GM19023 (cell line): Measurements from ENCODE around the gene TOMM20L.
A peak's percentile ranks its signal among the peaks of the same experiment; 100 is the strongest.
"Not testable (repeated sequence)": the region's sequence is repeated elsewhere in the genome, so short reads cannot be mapped to it uniquely, and the experiment has no call there.

ENCODE experiments used
- ATAC-seq: cut with Tn5 transposase; IDR thresholded peaks from one replicate; pipeline ENCODE4 v1.9.1; 2021; ENCODE audit warnings: mild to moderate bottlenecking, moderate library complexity; ENCODE audit not compliant: unreplicated experiment

The TOMM20L gene

DNA sequence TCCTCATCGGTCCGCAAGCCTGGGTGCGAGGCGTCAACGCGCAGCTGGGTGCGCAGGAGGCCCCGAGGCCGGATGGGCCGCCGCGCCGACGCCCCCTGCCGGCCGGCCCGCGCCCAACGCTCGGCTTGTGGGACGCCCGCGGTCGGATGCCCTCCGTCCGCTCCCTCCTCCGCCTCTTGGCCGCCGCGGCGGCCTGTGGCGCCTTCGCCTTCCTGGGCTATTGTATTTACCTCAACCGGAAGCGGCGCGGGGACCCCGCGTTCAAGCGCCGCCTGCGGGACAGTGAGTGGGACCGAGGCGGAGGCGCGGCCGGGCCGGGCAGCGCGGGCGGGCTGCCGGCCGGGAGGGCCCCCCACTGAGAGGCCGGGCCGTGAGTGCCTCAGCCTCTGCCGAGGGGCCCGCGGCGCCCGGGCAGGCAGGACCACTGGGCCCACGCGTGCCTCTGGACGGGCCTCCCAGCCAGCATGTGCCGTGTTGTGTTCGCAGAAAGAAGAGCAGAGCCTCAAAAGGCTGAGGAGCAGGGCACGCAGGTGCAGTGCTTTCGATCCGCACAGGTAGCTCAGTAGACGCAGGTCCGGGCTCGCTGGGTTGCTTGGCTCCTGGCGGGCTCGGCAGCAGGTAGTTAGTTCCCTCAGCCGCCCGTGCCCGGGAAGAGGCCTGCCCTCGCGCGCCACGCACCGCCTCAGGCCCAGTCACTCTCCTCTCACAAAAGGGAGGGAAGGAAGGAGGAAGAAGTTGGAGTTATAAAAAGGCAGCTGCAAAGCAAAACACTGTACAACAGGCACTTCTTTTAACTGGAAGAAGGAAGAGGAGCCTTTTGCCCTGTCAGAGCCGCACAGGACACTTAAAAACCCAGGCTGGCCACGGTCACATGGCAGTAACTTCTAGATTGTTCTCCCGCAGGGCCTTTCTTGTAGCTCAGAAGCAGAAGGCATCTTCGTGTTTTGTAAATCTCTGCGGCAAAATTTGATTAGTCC lies at the start of gene TOMM20L:
TSS of gene TOMM20L (plus strand) at position 119 of the 977 bp plus-strand sequence. CDS start at position 147, 28 bp downstream.
- ATAC-seq, result peak; percentile 95

- no peak for ATAC-seq
Measured at GRCh38 chr14:58353516-58354299, 42.0 kb upstream of the TOMM20L start.

GRCh38 chr14:58354808-58355207 lies 40.9 kb upstream of the TOMM20L start:
- no peak for ATAC-seq

GRCh38 chr14:58356268-58356667 lies 39.5 kb upstream of the TOMM20L start:
- ATAC-seq, result no peak

GRCh38 chr14:58362272-58362671 lies 33.5 kb upstream of the TOMM20L start:
- ATAC-seq, result not testable (repeated sequence)

DNA sequence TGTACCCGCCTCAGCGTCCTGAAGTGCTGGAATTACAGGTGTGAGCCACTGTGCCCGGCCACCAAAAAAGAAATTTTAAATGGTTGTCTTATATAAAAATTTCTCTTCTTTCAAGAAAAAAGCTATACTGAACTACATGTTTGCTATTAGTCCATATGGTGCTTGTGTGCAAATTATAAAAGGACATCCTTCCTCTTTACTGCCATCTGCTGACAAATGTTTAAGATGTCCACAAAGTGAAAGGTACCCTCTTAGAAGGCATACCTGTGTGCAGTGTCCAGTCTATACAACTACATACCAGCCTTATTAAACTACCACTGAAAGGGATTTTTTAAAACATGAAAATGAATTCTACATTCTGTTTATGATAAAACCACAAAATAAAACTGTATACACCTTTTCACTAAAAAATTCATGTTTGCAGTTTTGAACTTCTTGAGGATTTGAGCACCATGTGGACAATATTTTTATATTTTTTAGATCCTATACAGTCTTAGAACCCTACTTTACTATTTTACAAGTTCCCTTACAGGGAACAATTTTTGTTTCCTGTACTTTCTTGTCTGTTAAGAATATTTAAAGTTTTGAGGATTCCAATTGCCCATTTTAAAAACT lies 32.8 kb upstream of the TOMM20L start:
- no peak for ATAC-seq

DNA sequence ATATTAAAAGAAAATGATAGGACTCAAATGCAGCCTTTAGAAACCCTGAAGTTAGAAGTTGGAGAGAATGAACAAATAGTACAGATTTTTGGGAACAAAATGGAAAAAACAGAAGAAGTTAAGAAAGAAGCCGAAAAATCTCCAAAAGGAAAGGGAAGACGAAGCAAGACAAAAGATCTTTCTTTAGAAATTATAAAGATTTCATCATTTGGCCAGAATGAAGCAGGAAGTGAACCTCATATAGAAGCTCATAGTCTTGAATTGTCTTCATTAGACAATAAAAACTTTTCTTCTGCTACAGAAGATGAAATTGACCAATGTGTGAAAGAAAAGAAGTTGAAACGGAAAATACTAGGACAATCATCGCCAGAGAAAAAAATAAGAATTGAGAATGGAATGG lies 31.4 kb upstream of the TOMM20L start:
- ATAC-seq, result no peak

GRCh38 chr14:58367296-58367695 lies 28.4 kb upstream of the TOMM20L start:
- no peak for ATAC-seq

DNA sequence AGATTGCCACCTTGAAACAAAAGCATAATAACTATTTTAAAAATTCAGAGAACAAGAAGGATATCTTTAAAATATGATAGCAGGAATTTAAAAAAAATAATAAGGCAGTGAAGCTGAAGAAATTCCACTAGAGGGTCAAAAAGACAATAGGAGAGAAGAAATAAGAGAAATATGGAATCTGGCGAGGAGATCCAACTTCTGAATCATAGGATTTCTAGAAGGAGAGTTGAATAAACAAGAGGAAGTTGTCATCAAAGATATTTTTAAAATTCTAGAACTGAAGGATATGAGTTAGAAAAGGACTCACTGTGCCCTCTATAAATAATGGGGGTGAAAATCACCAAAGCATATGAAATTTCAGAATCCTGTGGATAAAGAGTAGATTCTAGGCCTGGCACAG lies 26.8 kb upstream of the TOMM20L start:
- no peak for ATAC-seq

DNA sequence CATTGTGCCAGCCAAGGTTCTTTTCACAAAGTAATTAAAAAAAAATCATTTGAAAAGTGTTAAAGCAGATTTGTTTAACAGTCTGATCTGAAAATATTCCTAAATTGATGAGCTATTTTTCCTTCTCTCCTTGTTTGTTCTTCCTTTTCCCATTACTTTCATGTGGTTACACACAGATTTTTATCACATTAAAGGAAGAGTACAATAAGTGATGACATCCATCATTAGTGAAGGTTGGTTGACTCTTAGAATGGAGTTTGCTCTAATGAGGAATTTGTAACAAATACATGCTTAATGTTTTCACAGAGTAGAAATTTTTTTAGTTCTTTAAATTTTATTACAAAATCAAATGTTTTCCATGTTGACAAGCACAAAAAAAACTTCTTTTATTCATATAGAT lies 18.9 kb upstream of the TOMM20L start:
- no peak for ATAC-seq

GRCh38 chr14:58390830-58391229 lies 4.9 kb upstream of the TOMM20L start:
- ATAC-seq, result no peak

DNA sequence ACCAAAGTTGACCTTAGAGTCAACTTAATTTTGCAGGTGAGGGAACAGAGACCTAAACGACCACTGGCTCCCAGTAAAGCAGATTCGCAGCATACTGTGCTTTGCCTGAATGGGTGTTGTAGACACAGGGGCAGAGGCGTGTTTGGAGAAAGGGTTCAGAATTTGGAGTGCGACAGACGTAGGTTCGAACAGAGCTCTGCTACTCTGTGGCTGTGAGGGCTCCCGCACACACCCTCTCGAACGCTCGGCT lies 243 bp upstream of the TOMM20L start:
- ATAC-seq, result no peak

- no peak for ATAC-seq
Measured at GRCh38 chr14:58397156-58397555, 1.4 kb downstream of the TOMM20L start.

DNA sequence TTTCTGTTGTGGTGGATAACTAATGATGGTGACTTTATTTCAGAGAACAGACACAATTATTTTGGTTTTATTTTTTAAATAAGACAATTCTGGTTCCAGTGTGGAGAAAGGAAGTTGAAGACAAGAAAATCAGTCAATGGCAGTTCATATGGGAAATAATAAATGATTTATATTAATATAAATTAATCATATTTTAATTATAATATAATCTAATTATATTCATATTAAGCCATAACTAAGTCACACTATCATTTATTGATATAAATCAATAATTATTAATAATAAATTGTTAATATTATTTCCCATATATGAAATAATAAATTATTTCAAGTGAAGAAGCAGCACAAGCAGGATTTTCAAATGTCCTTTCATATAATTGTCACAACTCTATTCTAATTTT lies 2.8 kb downstream of the TOMM20L start:
- no peak for ATAC-seq

DNA sequence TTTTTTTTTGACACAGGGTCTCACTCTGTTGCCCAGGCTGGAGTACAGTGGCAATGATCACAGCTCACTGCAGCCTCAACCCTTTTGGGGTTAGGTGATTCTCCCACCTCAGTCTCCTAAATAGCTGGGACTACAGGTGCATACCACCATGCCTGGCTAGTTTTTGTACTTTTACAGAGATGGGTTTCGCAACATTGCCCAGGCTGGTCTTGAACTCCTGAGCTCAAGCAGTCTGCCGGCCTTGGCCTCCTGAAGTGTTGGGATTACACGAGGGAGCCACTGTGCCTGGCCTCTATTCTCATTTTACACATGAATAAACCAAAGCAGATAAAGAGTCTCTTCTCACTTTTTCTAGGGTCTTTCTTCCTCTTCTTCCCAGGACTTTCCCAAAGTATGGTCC lies 3.2 kb downstream of the TOMM20L start:
- no peak for ATAC-seq

DNA sequence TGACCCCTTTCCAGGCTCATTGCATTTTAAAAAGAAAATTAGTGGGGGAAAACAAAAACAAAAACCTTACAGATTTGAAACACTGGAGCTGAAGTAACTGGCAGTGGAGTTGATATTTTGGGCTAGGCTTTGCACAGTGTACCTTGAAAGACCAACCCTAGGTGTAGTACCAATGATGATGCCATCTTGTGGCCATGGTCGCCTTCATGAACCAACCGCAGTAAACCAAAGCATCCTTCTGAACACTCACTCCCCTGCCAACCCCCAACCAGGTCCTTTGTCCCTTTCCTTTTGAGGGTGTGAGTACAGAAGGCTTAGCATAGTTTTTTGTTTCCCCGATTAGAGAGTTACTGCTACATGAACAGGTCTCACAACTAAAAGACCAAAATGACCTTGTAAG lies 5.9 kb downstream of the TOMM20L start:
- no peak for ATAC-seq

DNA sequence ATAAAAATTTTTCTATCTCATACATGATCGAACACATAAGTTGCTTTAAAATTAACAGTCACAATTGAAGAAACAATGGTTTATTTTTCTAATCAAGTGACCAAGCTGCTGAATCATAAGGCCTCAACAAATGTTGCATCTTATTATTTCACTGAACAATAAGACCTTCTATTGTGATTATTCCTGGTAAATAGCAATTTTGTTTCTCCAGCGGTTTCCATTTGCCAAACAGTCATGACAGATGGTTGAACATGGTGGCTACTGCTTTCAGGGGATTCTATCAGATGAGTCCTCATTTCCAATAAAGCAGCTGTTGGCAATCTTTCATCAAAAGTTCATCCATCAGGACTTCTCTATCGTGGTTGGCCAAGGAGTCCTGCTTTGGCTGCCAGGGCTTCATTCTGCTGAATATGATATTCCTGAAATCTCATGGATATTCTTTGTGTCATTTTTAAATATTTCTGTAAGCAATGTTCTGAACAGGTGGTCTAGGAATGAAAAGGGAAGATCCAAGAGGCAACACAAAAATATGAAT lies 13.0 kb downstream of the TOMM20L start:
- no peak for ATAC-seq

DNA sequence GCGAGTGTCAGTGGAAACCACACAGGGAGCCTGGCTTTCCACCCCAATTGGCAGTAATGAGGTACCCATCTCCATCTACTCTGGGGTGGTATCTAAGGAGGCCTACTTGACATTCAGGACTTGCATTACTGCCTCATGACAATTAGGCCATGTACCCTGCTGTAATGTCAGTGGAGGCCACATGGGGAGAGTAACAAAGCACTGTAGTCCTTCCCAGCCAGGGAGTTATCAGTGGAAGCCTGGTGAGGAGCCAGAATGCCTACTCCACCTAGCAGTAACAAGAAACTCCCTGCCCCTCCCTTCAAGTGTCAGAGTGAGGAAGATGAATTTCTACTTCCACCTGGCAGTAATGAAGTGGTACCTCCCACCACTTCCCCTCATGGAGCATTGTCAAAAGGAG lies 19.1 kb downstream of the TOMM20L start:
- ATAC-seq, result no peak

DNA sequence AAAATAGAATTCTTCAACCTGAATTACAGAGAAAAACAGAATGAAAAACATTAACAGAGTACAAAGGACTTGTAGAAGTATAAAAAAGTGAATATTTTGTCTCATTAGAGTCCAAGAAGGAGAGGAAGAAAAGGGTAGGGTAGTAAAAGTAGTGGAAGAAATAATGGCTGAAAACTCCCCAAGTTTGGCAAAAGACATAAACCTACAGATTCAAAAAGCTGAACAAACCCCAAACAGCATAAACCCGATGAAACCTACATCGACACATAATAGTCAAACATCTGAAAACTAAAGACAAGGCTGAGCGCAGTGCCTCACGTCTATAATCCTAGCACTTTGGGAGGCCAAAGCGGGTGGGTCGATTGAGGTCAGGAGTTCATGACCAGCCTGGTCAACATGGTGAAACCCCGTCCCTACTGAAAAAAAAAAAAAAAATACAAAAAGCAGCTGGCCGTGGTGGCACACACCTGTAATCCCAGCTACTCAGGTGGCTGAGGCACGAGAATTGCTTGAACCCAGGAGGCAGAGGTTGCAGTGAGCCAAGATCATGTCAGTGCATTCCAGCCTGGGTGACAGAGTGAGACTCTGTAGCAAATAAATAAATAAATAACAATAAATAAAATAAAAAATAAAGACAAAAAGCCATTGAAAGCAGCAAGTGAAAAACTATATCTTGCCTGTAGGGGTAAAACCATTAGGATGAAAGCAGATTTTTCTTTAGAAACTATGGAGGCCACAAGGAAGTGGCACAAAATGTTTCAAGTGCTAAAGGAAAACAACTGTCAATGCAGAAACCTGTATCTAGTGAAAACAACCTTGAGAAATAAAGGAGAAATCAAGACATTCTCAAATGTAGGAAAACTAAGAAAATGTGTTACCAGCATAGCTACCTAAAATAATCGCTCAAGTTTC lies 20.2 kb downstream of the TOMM20L start:
- no peak for ATAC-seq

DNA sequence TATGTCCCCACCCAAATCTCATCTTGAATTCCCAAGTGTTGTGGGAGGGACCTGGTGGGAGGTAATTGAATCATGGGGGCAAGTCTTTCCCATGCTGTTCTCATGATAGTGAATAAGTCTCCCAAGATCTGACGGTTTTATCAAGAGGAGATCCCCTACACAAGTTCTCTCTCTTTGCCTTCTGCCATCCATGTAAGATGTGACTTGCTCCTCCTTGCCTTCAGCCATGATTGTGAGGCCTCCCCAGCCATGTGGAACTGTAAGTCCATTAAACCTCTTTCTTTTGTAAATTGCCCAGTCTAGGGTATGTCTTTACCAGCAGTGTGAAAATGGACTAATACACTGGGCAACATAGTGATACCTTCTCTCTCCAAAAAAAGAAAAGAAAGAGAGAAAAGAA lies 21.2 kb downstream of the TOMM20L start:
- ATAC-seq, result not testable (repeated sequence)
